NCI-H2081 (cell line): ENCODE measurements around the gene ITSN1.
"Not testable (repeated sequence)": the region's sequence is repeated elsewhere in the genome, so short reads cannot be mapped to it uniquely, and the experiment has no call there.

Experiments used
- DNase-seq, 2 experiments: peaks; one replicate each; lab custom pipeline; 2025; lab: John Stamatoyannopoulos, UW

The ITSN1 gene

GRCh38 chr21:33651965-33652680 lies 9.8 kb downstream of the ITSN1 start:
- peak in 1 of 2 experiments; percentile 18 for DNase-seq

GRCh38 chr21:33654412-33654811 lies 12.1 kb downstream of the ITSN1 start:
- DNase-seq = no peak

- DNase-seq = no peak
Measured at GRCh38 chr21:33655588-33656221, 13.4 kb downstream of the ITSN1 start.

- DNase-seq = no peak
Measured at GRCh38 chr21:33657124-33657820, 15.0 kb downstream of the ITSN1 start.

GRCh38 chr21:33658919-33659567 lies 16.7 kb downstream of the ITSN1 start:
- no peak for DNase-seq

- no peak for DNase-seq
Measured at GRCh38 chr21:33659568-33659949, 17.3 kb downstream of the ITSN1 start.

- no peak for DNase-seq
Measured at GRCh38 chr21:33660406-33660805, 18.1 kb downstream of the ITSN1 start.

GRCh38 chr21:33661146-33661545 lies 18.8 kb downstream of the ITSN1 start:
- no peak for DNase-seq

- no peak for DNase-seq
Measured at GRCh38 chr21:33662046-33662445, 19.7 kb downstream of the ITSN1 start.

GRCh38 chr21:33663241-33663640 lies 20.9 kb downstream of the ITSN1 start:
- DNase-seq = no peak

GRCh38 chr21:33664135-33664534 lies 21.8 kb downstream of the ITSN1 start:
- no peak for DNase-seq

GRCh38 chr21:33666153-33666552 lies 23.9 kb downstream of the ITSN1 start:
- DNase-seq = no peak

- DNase-seq = peak in 1 of 2 experiments; percentile 14
Measured at GRCh38 chr21:33667636-33668035, 25.3 kb downstream of the ITSN1 start.

- DNase-seq = no peak
Measured at GRCh38 chr21:33668180-33668579, 25.9 kb downstream of the ITSN1 start.

GRCh38 chr21:33668620-33669019 lies 26.3 kb downstream of the ITSN1 start:
- DNase-seq = no peak

GRCh38 chr21:33670076-33670978 lies 28.0 kb downstream of the ITSN1 start:
- DNase-seq = no peak

- DNase-seq = no peak
Measured at GRCh38 chr21:33673473-33673872, 31.2 kb downstream of the ITSN1 start.

GRCh38 chr21:33674226-33674625 lies 31.9 kb downstream of the ITSN1 start:
- DNase-seq = no peak

GRCh38 chr21:33676666-33677065 lies 34.4 kb downstream of the ITSN1 start:
- not testable (repeated sequence) for DNase-seq

GRCh38 chr21:33677450-33677849 lies 35.1 kb downstream of the ITSN1 start:
- DNase-seq = no peak

- no peak for DNase-seq
Measured at GRCh38 chr21:33680870-33681269, 38.6 kb downstream of the ITSN1 start.
